DND-41 (cell line): ENCODE results near the gene BMPER.

Experiments used
- EZH2 ChIP-seq: IDR thresholded peaks from 3 replicates; pipeline ENCODE4 v1.6.1; 2012; ENCODE audit warnings: borderline replicate concordance, low read depth, mild to moderate bottlenecking, moderate library complexity, low read length, inconsistent platforms; ENCODE audit not compliant: severe bottlenecking
- TF ChIP-seq, protein P1 (sequence below): IDR thresholded peaks from 2 replicates; pipeline ENCODE4 v1.5.1; 2012; ENCODE audit warnings: borderline replicate concordance, low read length, moderate library complexity, mild to moderate bottlenecking; ENCODE audit not compliant: poor library complexity, severe bottlenecking; ENCODE audit errors: extremely low read depth

DNA sequence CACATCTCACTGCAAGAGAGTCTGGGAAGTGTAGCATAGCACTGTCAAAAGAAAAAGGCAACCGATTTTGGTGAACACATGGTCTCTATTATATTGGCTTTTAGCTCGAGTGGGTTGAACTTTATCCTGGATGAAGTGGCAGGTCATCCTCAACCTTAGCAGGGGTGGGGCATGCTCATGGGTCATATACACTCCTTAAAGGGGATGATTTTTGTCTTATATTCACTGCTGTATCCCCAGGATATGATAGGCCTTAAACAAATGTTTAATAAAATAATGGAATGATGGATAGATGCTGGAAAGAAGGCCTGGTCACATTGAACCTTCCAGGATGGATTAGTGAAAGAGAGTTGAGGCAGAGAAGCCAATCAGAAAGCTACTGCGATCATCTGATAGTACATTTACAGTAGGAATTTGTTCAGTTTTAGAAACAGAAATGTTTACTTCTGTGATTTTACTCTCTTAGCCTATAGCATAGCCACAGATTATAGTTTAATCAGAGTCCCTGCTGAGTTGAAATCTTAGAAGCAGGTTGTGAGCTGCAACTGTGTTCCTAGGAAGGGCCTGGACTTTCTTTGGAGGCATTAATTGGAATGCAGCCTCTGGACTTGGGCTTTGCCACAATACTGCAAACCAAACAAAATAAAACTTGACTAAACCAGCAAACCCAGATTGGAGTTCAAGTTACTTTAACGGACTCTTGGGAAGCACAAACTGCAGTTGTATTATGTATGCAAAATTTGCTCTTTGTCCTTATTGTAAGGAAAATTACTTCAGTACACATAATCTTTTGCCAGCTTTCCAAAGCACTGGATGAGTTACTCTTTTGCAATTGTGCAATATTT lies 138.3 kb downstream of the BMPER start:
- no peak for TF ChIP-seq EZH2
- TF ChIP-seq, protein P1, sequence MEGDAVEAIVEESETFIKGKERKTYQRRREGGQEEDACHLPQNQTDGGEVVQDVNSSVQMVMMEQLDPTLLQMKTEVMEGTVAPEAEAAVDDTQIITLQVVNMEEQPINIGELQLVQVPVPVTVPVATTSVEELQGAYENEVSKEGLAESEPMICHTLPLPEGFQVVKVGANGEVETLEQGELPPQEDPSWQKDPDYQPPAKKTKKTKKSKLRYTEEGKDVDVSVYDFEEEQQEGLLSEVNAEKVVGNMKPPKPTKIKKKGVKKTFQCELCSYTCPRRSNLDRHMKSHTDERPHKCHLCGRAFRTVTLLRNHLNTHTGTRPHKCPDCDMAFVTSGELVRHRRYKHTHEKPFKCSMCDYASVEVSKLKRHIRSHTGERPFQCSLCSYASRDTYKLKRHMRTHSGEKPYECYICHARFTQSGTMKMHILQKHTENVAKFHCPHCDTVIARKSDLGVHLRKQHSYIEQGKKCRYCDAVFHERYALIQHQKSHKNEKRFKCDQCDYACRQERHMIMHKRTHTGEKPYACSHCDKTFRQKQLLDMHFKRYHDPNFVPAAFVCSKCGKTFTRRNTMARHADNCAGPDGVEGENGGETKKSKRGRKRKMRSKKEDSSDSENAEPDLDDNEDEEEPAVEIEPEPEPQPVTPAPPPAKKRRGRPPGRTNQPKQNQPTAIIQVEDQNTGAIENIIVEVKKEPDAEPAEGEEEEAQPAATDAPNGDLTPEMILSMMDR, result no peak
